DMS53 treated with DMSO at 0.1 percent for 48 hours (cell line): ENCODE measurements around the gene CKLF.
"Not testable (repeated sequence)": the region's sequence is repeated elsewhere in the genome, so short reads cannot be mapped to it uniquely, and the experiment has no call there.

Source experiments
- DNase-seq: peaks from one replicate; lab custom pipeline; 2025; ENCODE audit not compliant: unreplicated experiment; lab: John Stamatoyannopoulos, UW

Gene CKLF

GRCh38 chr16:66596986-66597848 is 44.8 kb downstream of the CKLF start:
- no peak for DNase-seq

GRCh38 chr16:66598111-66598510 is 45.7 kb downstream of the CKLF start:
- no peak for DNase-seq

- DNase-seq: no peak
These were observed 47.4 kb downstream of the CKLF start for GRCh38 chr16:66599726-66600125.

GRCh38 chr16:66600477-66600876 is 48.1 kb downstream of the CKLF start:
- DNase-seq: no peak

GRCh38 chr16:66601471-66601870 is 49.1 kb downstream of the CKLF start:
- DNase-seq: no peak

GRCh38 chr16:66603537-66604375 is 51.4 kb downstream of the CKLF start:
- no peak for DNase-seq

- no peak for DNase-seq
These were observed 52.2 kb downstream of the CKLF start, which contains the start of gene CMTM3 for GRCh38 chr16:66604376-66605176. Gene CMTM3 (plus strand): TSS chr16:66604704. CDS start chr16:66604806, 102 bp downstream.

- DNase-seq: no peak
These were observed 53.0 kb downstream of the CKLF start for GRCh38 chr16:66605177-66605978.

GRCh38 chr16:66605979-66606751 is 53.8 kb downstream of the CKLF start:
- DNase-seq: no peak

- DNase-seq: peak; percentile 42
These were observed 56.1 kb downstream of the CKLF start for GRCh38 chr16:66608241-66609138.

- no peak for DNase-seq
These were observed 56.7 kb downstream of the CKLF start for GRCh38 chr16:66609139-66609510.

- no peak for DNase-seq
These were observed 57.9 kb downstream of the CKLF start for GRCh38 chr16:66610111-66610820.

- not testable (repeated sequence) for DNase-seq
These were observed 59.5 kb downstream of the CKLF start for GRCh38 chr16:66611911-66612310.

- DNase-seq: no peak
These were observed 60.0 kb downstream of the CKLF start for GRCh38 chr16:66612422-66612821.

- DNase-seq: no peak
These were observed 61.9 kb downstream of the CKLF start for GRCh38 chr16:66614161-66614802.
